B cell (primary cell): Measurements from ENCODE around the gene NFIB.

Experiments
- CTCF ChIP-seq: fragments of 200-600 bp; IDR thresholded peaks from one replicate; pipeline ENCODE4 v1.8.0; 2022; ENCODE audit warnings: antibody characterized with exemption, mild to moderate bottlenecking
- EZH2 ChIP-seq: IDR thresholded peaks from 2 replicates; pipeline ENCODE4 v1.6.1; 2012; ENCODE audit warnings: borderline replicate concordance, low read depth, mild to moderate bottlenecking, moderate library complexity, low read length; ENCODE audit not compliant: insufficient read depth, poor library complexity, severe bottlenecking

- TF ChIP-seq CTCF = no peak
- TF ChIP-seq EZH2 = no peak
These were observed 270.5 kb downstream of the NFIB start for GRCh38 chr9:14043483-14043882.
